WTC11 (cell line): ENCODE measurements around the gene FAM47C.

Experiments
- ELF4 ChIP-seq: sonication (generic); formaldehyde crosslinking; IDR thresholded peaks from 2 replicates; pipeline ENCODE4 v1.8.1; 2022; ENCODE audit warnings: low read depth, mild to moderate bottlenecking, moderate library complexity, missing genetic modification reagents
- JUN ChIP-seq: sonication (generic); formaldehyde crosslinking; IDR thresholded peaks from 2 replicates; pipeline ENCODE4 v1.8.0; 2023; ENCODE audit warnings: mild to moderate bottlenecking, missing genetic modification reagents
- NR1H2 ChIP-seq: sonication (generic); formaldehyde crosslinking; IDR thresholded peaks from 2 replicates; pipeline ENCODE4 v1.9.0; 2021; ENCODE audit warnings: mild to moderate bottlenecking, moderate library complexity, missing genetic modification reagents
- PRRX2 ChIP-seq: fragments of 250-450 bp; sonication (Bioruptor Pico); IDR thresholded peaks from 2 replicates; pipeline ENCODE4 v1.8.0; 2021; ENCODE audit warnings: mild to moderate bottlenecking
- TF ChIP-seq, protein P1 (sequence below): fragments of 200-600 bp; IDR thresholded peaks from 2 replicates; pipeline ENCODE4 v1.8.0; 2022; ENCODE audit warnings: antibody characterized with exemption
- TF ChIP-seq, protein P2 (sequence below): sonication (generic); formaldehyde crosslinking; IDR thresholded peaks from 2 replicates; pipeline ENCODE4 v1.8.0; 2023; ENCODE audit warnings: missing genetic modification reagents, mild to moderate bottlenecking, borderline replicate concordance
- TF ChIP-seq, protein P3 (sequence below): sonication (generic); formaldehyde crosslinking; IDR thresholded peaks from 2 replicates; pipeline ENCODE4 v1.8.1; 2022; ENCODE audit warnings: low read depth, missing genetic modification reagents, borderline replicate concordance
- TF ChIP-seq, protein P4 (sequence below): sonication (generic); formaldehyde crosslinking; IDR thresholded peaks from 2 replicates; pipeline ENCODE4 v1.8.1; 2022; ENCODE audit warnings: low read depth, mild to moderate bottlenecking, moderate library complexity, missing genetic modification reagents, borderline replicate concordance

DNA sequence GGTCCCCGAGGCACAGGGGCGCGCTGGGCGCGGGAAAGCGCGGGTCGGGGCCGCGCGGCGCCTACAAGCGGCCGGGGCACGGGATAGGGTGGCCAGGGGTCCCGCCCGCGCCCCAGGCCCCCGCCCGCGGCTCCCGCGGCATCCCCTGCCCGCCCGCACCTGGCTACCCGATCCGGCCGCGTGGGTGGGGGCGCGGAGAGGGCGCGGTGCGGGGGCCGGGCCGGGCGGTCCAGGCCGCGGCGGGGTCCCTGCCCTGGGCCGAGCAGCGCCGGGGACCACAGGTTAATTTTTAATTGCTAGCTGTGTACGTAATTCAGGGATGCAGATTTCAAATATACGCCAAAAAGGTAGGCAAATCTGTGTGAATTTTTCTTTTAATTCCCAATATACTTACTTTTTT lies 44.3 kb upstream of the FAM47C start:
- TF ChIP-seq, protein P1, sequence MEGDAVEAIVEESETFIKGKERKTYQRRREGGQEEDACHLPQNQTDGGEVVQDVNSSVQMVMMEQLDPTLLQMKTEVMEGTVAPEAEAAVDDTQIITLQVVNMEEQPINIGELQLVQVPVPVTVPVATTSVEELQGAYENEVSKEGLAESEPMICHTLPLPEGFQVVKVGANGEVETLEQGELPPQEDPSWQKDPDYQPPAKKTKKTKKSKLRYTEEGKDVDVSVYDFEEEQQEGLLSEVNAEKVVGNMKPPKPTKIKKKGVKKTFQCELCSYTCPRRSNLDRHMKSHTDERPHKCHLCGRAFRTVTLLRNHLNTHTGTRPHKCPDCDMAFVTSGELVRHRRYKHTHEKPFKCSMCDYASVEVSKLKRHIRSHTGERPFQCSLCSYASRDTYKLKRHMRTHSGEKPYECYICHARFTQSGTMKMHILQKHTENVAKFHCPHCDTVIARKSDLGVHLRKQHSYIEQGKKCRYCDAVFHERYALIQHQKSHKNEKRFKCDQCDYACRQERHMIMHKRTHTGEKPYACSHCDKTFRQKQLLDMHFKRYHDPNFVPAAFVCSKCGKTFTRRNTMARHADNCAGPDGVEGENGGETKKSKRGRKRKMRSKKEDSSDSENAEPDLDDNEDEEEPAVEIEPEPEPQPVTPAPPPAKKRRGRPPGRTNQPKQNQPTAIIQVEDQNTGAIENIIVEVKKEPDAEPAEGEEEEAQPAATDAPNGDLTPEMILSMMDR: no peak
- TF ChIP-seq, protein P2, sequence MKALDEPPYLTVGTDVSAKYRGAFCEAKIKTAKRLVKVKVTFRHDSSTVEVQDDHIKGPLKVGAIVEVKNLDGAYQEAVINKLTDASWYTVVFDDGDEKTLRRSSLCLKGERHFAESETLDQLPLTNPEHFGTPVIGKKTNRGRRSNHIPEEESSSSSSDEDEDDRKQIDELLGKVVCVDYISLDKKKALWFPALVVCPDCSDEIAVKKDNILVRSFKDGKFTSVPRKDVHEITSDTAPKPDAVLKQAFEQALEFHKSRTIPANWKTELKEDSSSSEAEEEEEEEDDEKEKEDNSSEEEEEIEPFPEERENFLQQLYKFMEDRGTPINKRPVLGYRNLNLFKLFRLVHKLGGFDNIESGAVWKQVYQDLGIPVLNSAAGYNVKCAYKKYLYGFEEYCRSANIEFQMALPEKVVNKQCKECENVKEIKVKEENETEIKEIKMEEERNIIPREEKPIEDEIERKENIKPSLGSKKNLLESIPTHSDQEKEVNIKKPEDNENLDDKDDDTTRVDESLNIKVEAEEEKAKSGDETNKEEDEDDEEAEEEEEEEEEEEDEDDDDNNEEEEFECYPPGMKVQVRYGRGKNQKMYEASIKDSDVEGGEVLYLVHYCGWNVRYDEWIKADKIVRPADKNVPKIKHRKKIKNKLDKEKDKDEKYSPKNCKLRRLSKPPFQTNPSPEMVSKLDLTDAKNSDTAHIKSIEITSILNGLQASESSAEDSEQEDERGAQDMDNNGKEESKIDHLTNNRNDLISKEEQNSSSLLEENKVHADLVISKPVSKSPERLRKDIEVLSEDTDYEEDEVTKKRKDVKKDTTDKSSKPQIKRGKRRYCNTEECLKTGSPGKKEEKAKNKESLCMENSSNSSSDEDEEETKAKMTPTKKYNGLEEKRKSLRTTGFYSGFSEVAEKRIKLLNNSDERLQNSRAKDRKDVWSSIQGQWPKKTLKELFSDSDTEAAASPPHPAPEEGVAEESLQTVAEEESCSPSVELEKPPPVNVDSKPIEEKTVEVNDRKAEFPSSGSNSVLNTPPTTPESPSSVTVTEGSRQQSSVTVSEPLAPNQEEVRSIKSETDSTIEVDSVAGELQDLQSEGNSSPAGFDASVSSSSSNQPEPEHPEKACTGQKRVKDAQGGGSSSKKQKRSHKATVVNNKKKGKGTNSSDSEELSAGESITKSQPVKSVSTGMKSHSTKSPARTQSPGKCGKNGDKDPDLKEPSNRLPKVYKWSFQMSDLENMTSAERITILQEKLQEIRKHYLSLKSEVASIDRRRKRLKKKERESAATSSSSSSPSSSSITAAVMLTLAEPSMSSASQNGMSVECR (CRISPR knock-in tag): no peak
- TF ChIP-seq, protein P3, sequence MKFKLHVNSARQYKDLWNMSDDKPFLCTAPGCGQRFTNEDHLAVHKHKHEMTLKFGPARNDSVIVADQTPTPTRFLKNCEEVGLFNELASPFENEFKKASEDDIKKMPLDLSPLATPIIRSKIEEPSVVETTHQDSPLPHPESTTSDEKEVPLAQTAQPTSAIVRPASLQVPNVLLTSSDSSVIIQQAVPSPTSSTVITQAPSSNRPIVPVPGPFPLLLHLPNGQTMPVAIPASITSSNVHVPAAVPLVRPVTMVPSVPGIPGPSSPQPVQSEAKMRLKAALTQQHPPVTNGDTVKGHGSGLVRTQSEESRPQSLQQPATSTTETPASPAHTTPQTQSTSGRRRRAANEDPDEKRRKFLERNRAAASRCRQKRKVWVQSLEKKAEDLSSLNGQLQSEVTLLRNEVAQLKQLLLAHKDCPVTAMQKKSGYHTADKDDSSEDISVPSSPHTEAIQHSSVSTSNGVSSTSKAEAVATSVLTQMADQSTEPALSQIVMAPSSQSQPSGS (CRISPR knock-in tag): no peak
- TF ChIP-seq, protein P4, sequence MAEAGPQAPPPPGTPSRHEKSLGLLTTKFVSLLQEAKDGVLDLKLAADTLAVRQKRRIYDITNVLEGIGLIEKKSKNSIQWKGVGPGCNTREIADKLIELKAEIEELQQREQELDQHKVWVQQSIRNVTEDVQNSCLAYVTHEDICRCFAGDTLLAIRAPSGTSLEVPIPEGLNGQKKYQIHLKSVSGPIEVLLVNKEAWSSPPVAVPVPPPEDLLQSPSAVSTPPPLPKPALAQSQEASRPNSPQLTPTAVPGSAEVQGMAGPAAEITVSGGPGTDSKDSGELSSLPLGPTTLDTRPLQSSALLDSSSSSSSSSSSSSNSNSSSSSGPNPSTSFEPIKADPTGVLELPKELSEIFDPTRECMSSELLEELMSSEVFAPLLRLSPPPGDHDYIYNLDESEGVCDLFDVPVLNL (CRISPR knock-in tag): no peak
- TF ChIP-seq JUN (no peak), ELF4 (no peak), NR1H2 (CRISPR knock-in tag) (no peak), PRRX2 (CRISPR knock-in tag) (no peak)
